ENCODE data around the gene SMAD3.

Gene SMAD3

GRCh38 chr15:67037694-67038093, 27.7 kb upstream of the SMAD3 start:
- no peak overlapping the region for H3K27ac ChIP-seq
- TF ChIP-seq CTCF (conservative IDR thresholded peaks at IDR 0.05) (no peak), ZFX (IDR thresholded peaks at IDR 0.05) (no peak)

GRCh38 chr15:67038736-67039135, 26.7 kb upstream of the SMAD3 start:
- TF ChIP-seq ZFX (IDR thresholded peaks at IDR 0.05): no peak
- TF ChIP-seq CTCF (conservative IDR thresholded peaks at IDR 0.05): no peak
- no peak overlapping the region for H3K27ac ChIP-seq

GRCh38 chr15:67039384-67040075, 25.9 kb upstream of the SMAD3 start:
- TF ChIP-seq CTCF (conservative IDR thresholded peaks at IDR 0.05) (no peak), ZFX (IDR thresholded peaks at IDR 0.05) (no peak)
- H3K27ac ChIP-seq: no peak overlapping the region

- no peak for TF ChIP-seq ZFX (IDR thresholded peaks at IDR 0.05)
- no peak overlapping the region for H3K27ac ChIP-seq
These were observed 25.1 kb upstream of the SMAD3 start for GRCh38 chr15:67040277-67040676.

- TF ChIP-seq ZFX (IDR thresholded peaks at IDR 0.05) (no peak), CTCF (conservative IDR thresholded peaks at IDR 0.05) (no peak)
- no peak overlapping the region for H3K27ac ChIP-seq
These were observed 22.8 kb upstream of the SMAD3 start for GRCh38 chr15:67042551-67043142.

- TF ChIP-seq CTCF (conservative IDR thresholded peaks at IDR 0.05) (no peak), ZFX (IDR thresholded peaks at IDR 0.05) (no peak)
- H3K27ac ChIP-seq: no peak overlapping the region
These were observed 21.2 kb upstream of the SMAD3 start for GRCh38 chr15:67043939-67044771.

- TF ChIP-seq CTCF (conservative IDR thresholded peaks at IDR 0.05): no peak
- no peak for TF ChIP-seq ZFX (IDR thresholded peaks at IDR 0.05)
- no peak overlapping the region for H3K27ac ChIP-seq
These were observed 18.2 kb upstream of the SMAD3 start for GRCh38 chr15:67047149-67047661.

Measured in C4-2B (cell line).